ENCODE measurements around the gene BANK1. TPM values are rescaled to one million over a fixed set of nuclear protein-coding genes. Genes with fewer than 3 reads are reported as not detected.

Gene BANK1
- total RNA-seq, 1 donor from 2014 or later = 0.19 TPM

DNA sequence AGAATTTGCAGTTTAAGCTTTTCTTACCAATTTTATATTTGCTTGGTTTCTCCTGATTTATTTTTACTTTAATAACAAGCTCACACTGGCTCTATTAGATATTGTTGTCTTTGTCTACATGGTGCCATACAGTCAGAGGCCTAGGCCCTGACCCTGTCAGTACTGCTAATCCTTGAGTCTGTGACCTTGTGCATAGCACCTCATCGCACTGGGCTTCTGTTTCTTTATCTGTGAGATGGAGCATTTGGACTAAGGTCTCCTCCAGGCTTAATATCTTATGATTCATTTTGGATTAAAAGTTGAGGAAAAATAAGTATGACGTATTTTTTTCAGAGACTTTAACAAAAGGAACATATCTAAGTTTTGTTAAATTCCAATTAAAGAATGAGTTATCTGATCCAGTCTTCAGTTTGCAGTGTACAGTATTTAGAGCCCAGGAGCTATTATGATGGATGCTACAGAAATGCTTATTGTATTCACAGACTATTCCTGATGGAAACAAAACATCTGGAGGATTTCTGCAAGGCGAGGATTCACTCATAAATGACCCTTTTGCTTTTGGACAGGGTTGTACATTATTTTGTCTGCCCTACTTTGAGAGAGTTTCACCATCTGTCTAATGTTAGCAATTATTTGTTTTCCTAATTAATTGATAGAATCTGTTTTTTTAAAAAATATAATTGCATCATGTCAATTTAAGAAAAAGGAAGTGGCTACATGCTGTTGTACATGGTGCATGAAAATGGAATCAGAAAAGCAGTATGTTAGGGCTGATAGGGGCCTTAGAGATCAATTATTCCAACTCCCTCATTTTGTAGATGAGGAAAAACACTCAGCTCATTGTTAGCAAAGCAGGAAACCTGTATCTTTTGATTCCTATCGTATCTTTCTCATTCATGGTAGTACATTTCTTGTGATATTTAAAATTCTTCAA is 203.6 kb downstream of the BANK1 start:
- H3K4me1 Mint-ChIP-seq = no peaks in the 10 kb centered on the region

DNA sequence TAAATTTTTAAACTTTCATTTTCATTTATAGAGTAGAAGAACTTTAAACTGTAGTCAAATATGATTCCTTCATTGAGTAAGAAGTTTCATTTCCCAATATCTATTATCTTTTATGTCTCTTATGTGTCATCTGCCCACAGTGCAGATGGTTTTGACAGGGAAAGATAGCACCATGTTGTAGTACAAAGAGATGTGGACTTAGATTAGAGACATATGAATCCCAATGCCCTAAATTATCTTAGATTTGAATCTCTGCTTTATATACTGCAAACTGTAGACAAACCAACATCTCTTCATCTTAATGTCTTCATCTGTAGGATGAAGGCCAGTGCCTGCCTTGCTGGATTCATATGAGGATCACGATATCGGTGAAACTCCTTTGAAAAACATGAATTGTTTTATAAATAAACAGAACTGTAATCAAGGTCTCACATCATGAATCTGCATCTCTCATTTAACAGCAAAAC is 217.5 kb downstream of the BANK1 start:
- H3K9ac ChIP-seq = no peak overlapping the region
- no peak for DNase-seq (ENCODE audit: low spot score)
- no peaks in the 10 kb centered on the region for H3F3A ChIP-seq (ENCODE audit: low read depth)
- Mint-ChIP-seq H3K9me3 (no peaks in the 10 kb centered on the region), H3K36me3 (no peaks in the 10 kb centered on the region), H3K27me3 (ENCODE audit: insufficient read depth, low read depth) (peaks cover 3% of the 10 kb centered on the region), H3K4me1 (no peaks in the 10 kb centered on the region), H3K27ac (no peak overlapping the region), H3K4me3 (no peak overlapping the region)
- H3K79me2 ChIP-seq (ENCODE audit: low read depth) = no peaks in the 10 kb centered on the region
- peak overlapping the region; percentile 19 for H2AFZ ChIP-seq (replicated peaks)
- no peak overlapping the region for H3K4me2 ChIP-seq
- TF ChIP-seq, protein P1, sequence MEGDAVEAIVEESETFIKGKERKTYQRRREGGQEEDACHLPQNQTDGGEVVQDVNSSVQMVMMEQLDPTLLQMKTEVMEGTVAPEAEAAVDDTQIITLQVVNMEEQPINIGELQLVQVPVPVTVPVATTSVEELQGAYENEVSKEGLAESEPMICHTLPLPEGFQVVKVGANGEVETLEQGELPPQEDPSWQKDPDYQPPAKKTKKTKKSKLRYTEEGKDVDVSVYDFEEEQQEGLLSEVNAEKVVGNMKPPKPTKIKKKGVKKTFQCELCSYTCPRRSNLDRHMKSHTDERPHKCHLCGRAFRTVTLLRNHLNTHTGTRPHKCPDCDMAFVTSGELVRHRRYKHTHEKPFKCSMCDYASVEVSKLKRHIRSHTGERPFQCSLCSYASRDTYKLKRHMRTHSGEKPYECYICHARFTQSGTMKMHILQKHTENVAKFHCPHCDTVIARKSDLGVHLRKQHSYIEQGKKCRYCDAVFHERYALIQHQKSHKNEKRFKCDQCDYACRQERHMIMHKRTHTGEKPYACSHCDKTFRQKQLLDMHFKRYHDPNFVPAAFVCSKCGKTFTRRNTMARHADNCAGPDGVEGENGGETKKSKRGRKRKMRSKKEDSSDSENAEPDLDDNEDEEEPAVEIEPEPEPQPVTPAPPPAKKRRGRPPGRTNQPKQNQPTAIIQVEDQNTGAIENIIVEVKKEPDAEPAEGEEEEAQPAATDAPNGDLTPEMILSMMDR (IDR thresholded peaks at IDR 0.05) = no peak
- TF ChIP-seq EZH2phosphoT487 (IDR thresholded peaks at IDR 0.05) (no peak), EZH2 (IDR thresholded peaks at IDR 0.05) (no peak)
- no peaks in the 10 kb centered on the region for H3K4me1 ChIP-seq
- no peaks in the 10 kb centered on the region for H3K36me3 ChIP-seq
- H3K4me3 ChIP-seq = no peak overlapping the region
- no peaks in the 10 kb centered on the region for H3K9me3 ChIP-seq (ENCODE audit: low read depth)
- no peak overlapping the region for H3K27ac ChIP-seq
- no peaks in the 10 kb centered on the region for H4K20me1 ChIP-seq (ENCODE audit: low read depth)
- no peaks in the 10 kb centered on the region for H3K27me3 ChIP-seq

More for the DNA sequence above, 203.6 kb downstream of the BANK1 start:
- Mint-ChIP-seq H3K4me3 (no peak overlapping the region), H3K27ac (no peak overlapping the region), H3K36me3 (no peaks in the 10 kb centered on the region), H3K9me3 (peaks cover 3% of the 10 kb centered on the region), H3K27me3 (ENCODE audit: insufficient read depth, low read depth) (peaks cover 6% of the 10 kb centered on the region)
- no peaks in the 10 kb centered on the region for H3K27me3 ChIP-seq
- DNase-seq (ENCODE audit: low spot score) = no peak
- H2AFZ ChIP-seq (replicated peaks) = no peak overlapping the region
- H3F3A ChIP-seq (ENCODE audit: low read depth) = no peaks in the 10 kb centered on the region
- no peaks in the 10 kb centered on the region for H3K36me3 ChIP-seq
- no peaks in the 10 kb centered on the region for H3K9me3 ChIP-seq (ENCODE audit: low read depth)
- H4K20me1 ChIP-seq (ENCODE audit: low read depth) = no peaks in the 10 kb centered on the region
- TF ChIP-seq EZH2 (IDR thresholded peaks at IDR 0.05) = no peak
- TF ChIP-seq EZH2phosphoT487 (IDR thresholded peaks at IDR 0.05) = no peak
- H3K4me1 ChIP-seq = no peaks in the 10 kb centered on the region
- no peak overlapping the region for H3K4me3 ChIP-seq
- H3K4me2 ChIP-seq = no peak overlapping the region
- no peak overlapping the region for H3K27ac ChIP-seq
- no peaks in the 10 kb centered on the region for H3K79me2 ChIP-seq (ENCODE audit: low read depth)
- no peak overlapping the region for H3K9ac ChIP-seq

DNA sequence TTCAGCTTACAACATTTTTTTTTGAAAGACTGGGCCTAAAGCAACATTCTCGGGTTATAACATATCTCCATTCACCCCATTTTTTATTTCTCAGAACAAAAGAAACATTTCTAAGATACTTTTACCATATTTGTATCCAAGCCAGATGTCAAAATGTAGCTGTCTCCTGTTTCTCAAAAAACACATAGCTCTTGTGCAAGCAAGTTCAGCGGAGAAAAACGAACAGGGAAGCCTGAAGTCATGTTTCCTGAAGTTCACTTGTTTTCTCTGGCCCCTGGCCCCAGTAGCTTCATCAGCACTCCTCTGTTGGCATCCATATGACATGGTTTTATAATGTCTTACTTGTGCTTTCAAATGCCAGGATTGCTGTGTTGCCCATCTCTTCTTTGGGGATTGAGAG is 218.2 kb downstream of the BANK1 start:
- H3K27ac ChIP-seq = no peak overlapping the region
- H4K20me1 ChIP-seq (ENCODE audit: low read depth) = no peaks in the 10 kb centered on the region

More for the DNA sequence above, 218.2 kb downstream of the BANK1 start:
- H3F3A ChIP-seq (ENCODE audit: low read depth) = no peaks in the 10 kb centered on the region
- H3K9ac ChIP-seq = no peak overlapping the region
- H3K79me2 ChIP-seq (ENCODE audit: low read depth) = no peaks in the 10 kb centered on the region
- H3K36me3 Mint-ChIP-seq = no peaks in the 10 kb centered on the region
- no peaks in the 10 kb centered on the region for H3K9me3 ChIP-seq (ENCODE audit: low read depth)
- H3K4me1 ChIP-seq = no peaks in the 10 kb centered on the region
- peaks cover 3% of the 10 kb centered on the region for H3K27me3 Mint-ChIP-seq (ENCODE audit: insufficient read depth, low read depth)
- peak overlapping the region; percentile 13 for H2AFZ ChIP-seq (replicated peaks)
- no peaks in the 10 kb centered on the region for H3K4me1 Mint-ChIP-seq
- H3K4me2 ChIP-seq = no peak overlapping the region
- H3K9me3 Mint-ChIP-seq = no peaks in the 10 kb centered on the region
- no peak overlapping the region for H3K27ac Mint-ChIP-seq
- H3K27me3 ChIP-seq = no peaks in the 10 kb centered on the region
- no peak overlapping the region for H3K4me3 Mint-ChIP-seq
- TF ChIP-seq, protein P1 (IDR thresholded peaks at IDR 0.05) = no peak
- no peak for TF ChIP-seq EZH2phosphoT487 (IDR thresholded peaks at IDR 0.05)
- no peak for TF ChIP-seq EZH2 (IDR thresholded peaks at IDR 0.05)
- H3K4me3 ChIP-seq = no peak overlapping the region
- no peaks in the 10 kb centered on the region for H3K36me3 ChIP-seq
- no peak for DNase-seq (ENCODE audit: low spot score)
